ENCODE measurements around the gene ZNF599.
A peak's percentile ranks its signal among the peaks of the same experiment; 100 is the strongest.

ZNF599 gene

GRCh38 chr19:34786236-34786635, 13.2 kb upstream of the ZNF599 start:
- no peak for TF ChIP-seq CTCF (IDR thresholded peaks at IDR 0.05; ENCODE audit: low read depth, low read length)
- no peak for DNase-seq
- peaks cover 5% of the 10 kb centered on the region for H3K9me3 ChIP-seq (ENCODE audit: severe bottlenecking)
- no peaks in the 10 kb centered on the region for H3K36me3 ChIP-seq
- H3K4me3 ChIP-seq (ENCODE audit: low read depth, low read length) = no peak overlapping the region
- peaks cover 21% of the 10 kb centered on the region for H3K27me3 ChIP-seq (ENCODE audit: insufficient read depth, low read depth, severe bottlenecking)
- no peak overlapping the region for H3K27ac ChIP-seq

- H3K4me3 ChIP-seq (ENCODE audit: low read depth, low read length) = no peak overlapping the region
- peaks cover 5% of the 10 kb centered on the region for H3K27me3 ChIP-seq (ENCODE audit: insufficient read depth, low read depth, severe bottlenecking)
- TF ChIP-seq CTCF (IDR thresholded peaks at IDR 0.05; ENCODE audit: low read depth, low read length) = no peak
- DNase-seq = no peak
- H3K36me3 ChIP-seq = no peaks in the 10 kb centered on the region
- no peak overlapping the region for H3K27ac ChIP-seq
- peaks cover 10% of the 10 kb centered on the region for H3K9me3 ChIP-seq (ENCODE audit: severe bottlenecking)
These were observed 6.6 kb upstream of the ZNF599 start for GRCh38 chr19:34779652-34780051.

GRCh38 chr19:34778342-34778741, 5.3 kb upstream of the ZNF599 start:
- Histone ChIP-seq H3K27me3 (ENCODE audit: insufficient read depth, low read depth, severe bottlenecking) (no peaks in the 10 kb centered on the region), H3K9me3 (ENCODE audit: severe bottlenecking) (peaks cover 11% of the 10 kb centered on the region), H3K4me3 (ENCODE audit: low read depth, low read length) (no peak overlapping the region), H3K27ac (no peak overlapping the region), H3K36me3 (no peaks in the 10 kb centered on the region)
- TF ChIP-seq CTCF (IDR thresholded peaks at IDR 0.05; ENCODE audit: low read depth, low read length) = no peak
- no peak for DNase-seq

GRCh38 chr19:34774857-34775256, 1.8 kb upstream of the ZNF599 start:
- no peak overlapping the region for H3K4me3 ChIP-seq (ENCODE audit: low read depth, low read length)
- H3K27ac ChIP-seq = no peak overlapping the region
- TF ChIP-seq CTCF (IDR thresholded peaks at IDR 0.05; ENCODE audit: low read depth, low read length) = no peak
- DNase-seq = no peak
- H3K9me3 ChIP-seq (ENCODE audit: severe bottlenecking) = peaks cover 11% of the 10 kb centered on the region
- no peaks in the 10 kb centered on the region for H3K36me3 ChIP-seq
- H3K27me3 ChIP-seq (ENCODE audit: insufficient read depth, low read depth, severe bottlenecking) = no peaks in the 10 kb centered on the region

GRCh38 chr19:34773555-34773864, 495 bp upstream of the ZNF599 start:
- H3K4me3 ChIP-seq (ENCODE audit: low read depth, low read length) = peak overlapping the region; percentile 73

More at GRCh38 chr19:34773555-34773864, 495 bp upstream of the ZNF599 start:
- H3K36me3 ChIP-seq = 0 out of 2 replicates have a peak, but pooled peaks cover 3% of the 10 kb centered on the region
- no peak for DNase-seq
- H3K9me3 ChIP-seq (ENCODE audit: severe bottlenecking) = peaks cover 11% of the 10 kb centered on the region
- H3K27me3 ChIP-seq (ENCODE audit: insufficient read depth, low read depth, severe bottlenecking) = no peaks in the 10 kb centered on the region
- no peak overlapping the region for H3K27ac ChIP-seq
- no peak for TF ChIP-seq CTCF (IDR thresholded peaks at IDR 0.05; ENCODE audit: low read depth, low read length)
